Upper lobe of left lung (tissue), 4 donors: ENCODE measurements around the gene HAP1.

Experiments used
- CTCF ChIP-seq, 6 experiments: fragments of 450-650 bp in 4 of 6; fragments of 200-600 bp in 2 of 6; sonication (generic) in 2 of 6; IDR thresholded peaks; one replicate each; pipeline ENCODE4 v1.5.1; 2016 to 2019; ENCODE audit warnings: antibody characterized with exemption in 6 of 6
- POLR2A ChIP-seq, 4 donors: fragments of 450-650 bp; IDR thresholded peaks; one replicate each; pipeline ENCODE4 v1.5.1; 2016 to 2017; ENCODE audit warnings: antibody characterized with exemption in 4 of 4, mild to moderate bottlenecking in 2 of 4
- POLR2AphosphoS5 ChIP-seq, 2 donors: sonication (generic); formaldehyde crosslinking; IDR thresholded peaks; one replicate each; pipeline ENCODE4 v1.5.1; 2017; ENCODE audit warnings: antibody characterized with exemption in 2 of 2

GRCh38 chr17:41782142-41782541, 47.7 kb upstream of the HAP1 start:
- TF ChIP-seq CTCF (IDR thresholded peaks at IDR 0.05) (peak in 1 of 6 experiments; percentile 5), POLR2A (IDR thresholded peaks at IDR 0.05) (no peak), POLR2AphosphoS5 (IDR thresholded peaks at IDR 0.05) (peak in 1 of 2 donors; percentile 25)
